IMR-90 (cell line): ENCODE measurements around the gene CMIP. TPM values are rescaled to one million over a fixed set of nuclear protein-coding genes. Genes with fewer than 3 reads are reported as not detected.

Experiments used
- ATAC-seq: fragments of 200-7000 bp; cut with Tn5 transposase; 2 replicates; pipeline ENCODE4 v1.9.1; 2020; ENCODE audit warnings: low read depth, mild to moderate bottlenecking, moderate library complexity
- BruUV-seq: library from RNA; stranded (reverse); fragments of 400-500 nt; replicated peaks from 2 replicates; lab custom pipeline; 2021; lab: Mats Ljungman, UMichigan
- CTCF ChIA-PET: fragments of 300-600 bp; formaldehyde crosslinking; extraction: SDS; loops from one replicate; lab custom pipeline; 2021; ENCODE audit warnings: antibody characterized with exemption; lab: Yijun Ruan, JAX
- POLR2A ChIA-PET: fragments of 300-600 bp; sonication (Branson Sonifier 250); formaldehyde crosslinking; loops from one replicate; lab custom pipeline; 2022; ENCODE audit warnings: antibody characterized with exemption; ENCODE audit not compliant: unreplicated experiment; lab: Charles Lee
- DNase-seq: peaks from one replicate; pipeline ENCODE4 v3.0.0; 2013
- H2AFZ ChIP-seq: replicated peaks from 2 replicates; pipeline ENCODE3; 2013; ENCODE audit warnings: low read length, mild to moderate bottlenecking; ENCODE audit not compliant: poor library complexity
- H2AK5ac ChIP-seq: 2 replicates; pipeline ENCODE4 v1.6.1; 2013; ENCODE audit warnings: low read depth, low read length, inconsistent platforms
- H2AK9ac ChIP-seq: replicated peaks from 2 replicates; pipeline ENCODE3; 2013; ENCODE audit warnings: mild to moderate bottlenecking, low read depth, low read length, moderate library complexity; ENCODE audit not compliant: poor library complexity
- H2BK120ac ChIP-seq: 2 replicates; pipeline ENCODE4 v1.6.1; 2013; ENCODE audit warnings: low read depth, low read length, inconsistent platforms
- H2BK15ac ChIP-seq: 3 replicates; pipeline ENCODE4 v1.6.1; 2013; ENCODE audit warnings: low read depth, low read length, inconsistent platforms
- H2BK20ac ChIP-seq: 2 replicates; pipeline ENCODE4 v1.6.1; 2013; ENCODE audit warnings: low read depth, mild to moderate bottlenecking, inconsistent platforms, low read length, moderate library complexity
- H2BK5ac ChIP-seq: 2 replicates; pipeline ENCODE4 v1.6.1; 2013; ENCODE audit warnings: mild to moderate bottlenecking, low read depth, low read length, inconsistent platforms; ENCODE audit not compliant: poor library complexity, severe bottlenecking
- H3K14ac ChIP-seq: replicated peaks from 2 replicates; pipeline ENCODE4 v1.6.1; 2013; ENCODE audit warnings: low read depth, low read length, inconsistent platforms
- H3K18ac ChIP-seq: 2 replicates; pipeline ENCODE4 v1.6.1; 2013; ENCODE audit warnings: low read depth, low read length, control low read depth
- H3K23ac ChIP-seq: 2 replicates; pipeline ENCODE4 v1.6.1; 2013; ENCODE audit warnings: low read depth, low read length, inconsistent platforms
- H3K27ac ChIP-seq: 2 replicates; pipeline ENCODE4 v1.5.1; 2013; ENCODE audit warnings: mild to moderate bottlenecking, control low read depth, low read length; ENCODE audit not compliant: insufficient read depth
- H3K27me3 ChIP-seq: 2 replicates; pipeline ENCODE4 v1.6.1; 2013; ENCODE audit warnings: low read length; ENCODE audit not compliant: control insufficient read depth, insufficient read depth
- H3K36me3 ChIP-seq: 2 replicates; pipeline ENCODE4 v1.6.1; 2013; ENCODE audit warnings: low read length, mixed read lengths; ENCODE audit not compliant: control insufficient read depth, insufficient read depth
- H3K4ac ChIP-seq: 2 replicates; pipeline ENCODE4 v1.6.1; 2013; ENCODE audit warnings: low read depth, low read length, inconsistent platforms
- H3K4me1 ChIP-seq: 2 replicates; pipeline ENCODE4 v1.6.1; 2013; ENCODE audit warnings: low read length, mixed read lengths; ENCODE audit not compliant: control insufficient read depth, insufficient read depth
- H3K4me2 ChIP-seq: 2 replicates; pipeline ENCODE4 v1.6.1; 2013; ENCODE audit warnings: low read depth, mild to moderate bottlenecking, control low read depth, low read length, moderate library complexity
- H3K4me3 ChIP-seq: 2 replicates; pipeline ENCODE4 v1.5.1; 2013; ENCODE audit warnings: low read depth, mild to moderate bottlenecking, control low read depth, low read length, moderate library complexity; ENCODE audit not compliant: insufficient read depth
- H3K56ac ChIP-seq: 2 replicates; pipeline ENCODE4 v1.6.1; 2013; ENCODE audit warnings: low read length, inconsistent platforms; ENCODE audit not compliant: insufficient read depth; ENCODE audit errors: extremely low read depth
- H3K79me1 ChIP-seq, 2 experiments: 2 replicates each; pipeline ENCODE4 v1.6.1; 2013; ENCODE audit warnings: low read length in 2 of 2, inconsistent platforms in 1 of 2, low read depth in 1 of 2
- H3K9ac ChIP-seq: 2 replicates; pipeline ENCODE4 v1.6.1; 2013; ENCODE audit warnings: low read depth, low read length, control low read depth
- H3K9me1 ChIP-seq: 2 replicates; pipeline ENCODE4 v1.6.1; 2013; ENCODE audit warnings: low read length, inconsistent platforms; ENCODE audit not compliant: insufficient read depth
- H3K9me3 ChIP-seq: 2 replicates; pipeline ENCODE4 v1.6.1; 2013; ENCODE audit warnings: low read length; ENCODE audit not compliant: control insufficient read depth, insufficient read depth
- H4K20me1 ChIP-seq: 2 replicates; pipeline ENCODE4 v1.6.1; 2013; ENCODE audit warnings: low read length, inconsistent platforms; ENCODE audit not compliant: insufficient read depth
- H4K5ac ChIP-seq: 2 replicates; pipeline ENCODE4 v1.6.1; 2013; ENCODE audit warnings: mild to moderate bottlenecking, low read depth, low read length, control low read depth
- H4K8ac ChIP-seq, 2 experiments: 2 replicates each; pipeline ENCODE4 v1.6.1; 2013; ENCODE audit warnings: low read depth in 2 of 2, low read length in 2 of 2, control low read depth in 1 of 2, inconsistent platforms in 1 of 2
- H4K91ac ChIP-seq: 2 replicates; pipeline ENCODE4 v1.6.1; 2013; ENCODE audit warnings: low read depth, low read length, inconsistent platforms; ENCODE audit not compliant: insufficient read depth
- CEBPB ChIP-seq: IDR thresholded peaks from 2 replicates; pipeline ENCODE4 v1.6.1; 2012; ENCODE audit warnings: low read depth, low read length, improper control_type of control experiment
- MAZ ChIP-seq: IDR thresholded peaks from 2 replicates; pipeline ENCODE4 v1.6.1; 2012; ENCODE audit warnings: low read depth, mild to moderate bottlenecking, low read length, improper control_type of control experiment, moderate library complexity, borderline replicate concordance
- SMC3 ChIP-seq: fragments of 150-350 bp; IDR thresholded peaks from 2 replicates; pipeline ENCODE4 v1.6.1; 2016; ENCODE audit warnings: low read depth, mild to moderate bottlenecking, antibody characterized with exemption, low read length, moderate library complexity
- USF2 ChIP-seq: fragments of 150-350 bp; IDR thresholded peaks from 2 replicates; pipeline ENCODE4 v1.6.1; 2017; ENCODE audit warnings: mild to moderate bottlenecking, antibody characterized with exemption, low read length, low read depth
- WGBS, 2 experiments: methylation state at CpG; one replicate each; pipeline versions ENCODE4 v1.1.5 to v1.1.7; 2013; ENCODE audit warnings: missing lambda C conversion rate in 2 of 2; ENCODE audit not compliant: insufficient read length in 1 of 2; ENCODE audit errors: extremely low coverage in 2 of 2; 5-methylcytosine and 5-hydroxymethylcytosine counted together
- dilution Hi-C: fragments of 300-500 bp; cut with HindIII; formaldehyde crosslinking; loops from one replicate; pipeline ENCODE4 v1.14.3; 2018; ENCODE audit warnings: low sequenced_read_pairs; ENCODE audit not compliant: unreplicated experiment
- in situ Hi-C: fragments of 300-500 bp; cut with MboI; formaldehyde crosslinking; loops from 3 replicates; pipeline ENCODE4 v1.14.3; 2019; ENCODE audit warnings: low sequenced_read_pairs, inconsistent platforms, mixed read lengths
- intact Hi-C: fragments of 100-400 bp; cut with micrococcal nuclease; formaldehyde crosslinking; loops from 2 replicates; pipeline ENCODE4 v1.10.0; 2022
- polyA plus RNA-seq, 3 experiments: library from polyadenylated mRNA; depleted of rRNA; stranded (reverse); fragments of >200 nt; gene quantifications; 2 replicates each; pipeline ENCODE4 v1.2.3, GENCODE V29; 2012; ENCODE audit warnings: low replicate concordance in 1 of 3
- total RNA-seq: library from RNA; depleted of rRNA; stranded (reverse); fragments of >200 nt; gene quantifications from 2 replicates; pipeline ENCODE4 v1.2.3, GENCODE V29; 2012

CMIP gene
- total and polyA plus RNA-seq, 2 of the 4 experiments (the other 2 are of a cell fraction) = 3.2 to 11.6 TPM

- WGBS, 2 experiments = 93% methylated on average over 11 of the region's 23 CpGs; no CpG with 5 or more reads in 1 of the 2 experiments
- Histone ChIP-seq H3K9me3 (no peaks in the 10 kb centered on the region), H3K79me1 (peaks cover 61 to 94% of the 10 kb centered on the region in 2 experiments), H4K8ac (no peak overlapping the region; a peak in 1 of 4 replicates), H4K20me1 (peaks cover 86% of the 10 kb centered on the region), H3K4ac (no peak overlapping the region; the same call in 1 of the 2 replicates), H3K9ac (no peak overlapping the region), H2BK5ac (no peak overlapping the region), H3K14ac (no peak overlapping the region), H2AK5ac (no peak overlapping the region), H2AFZ (no peak overlapping the region), H3K27ac (no peak overlapping the region), H3K4me3 (no peak overlapping the region), H3K36me3 (peaks cover 11% of the 10 kb centered on the region), H2BK20ac (no peak overlapping the region), H3K23ac (no peak overlapping the region), H2BK15ac (no peak overlapping the region), H3K4me1 (peaks cover 8% of the 10 kb centered on the region), H3K9me1 (peaks cover 13% of the 10 kb centered on the region), H3K4me2 (no peak overlapping the region), H2BK120ac (no peak overlapping the region), H4K5ac (no peak overlapping the region), H3K18ac (no peak overlapping the region), H3K56ac (no peak overlapping the region), H3K27me3 (no peaks in the 10 kb centered on the region), H2AK9ac (no peak overlapping the region), H4K91ac (no peak overlapping the region)
- in situ Hi-C loops (no loop called here), dilution Hi-C loops (no loop called here), intact Hi-C loops (no loop called here)
- no peak for TF ChIP-seq CEBPB
- no peak for TF ChIP-seq USF2
- no peak for TF ChIP-seq SMC3
- no peak for TF ChIP-seq MAZ
- DNase-seq (no peak), ATAC-seq (no peak)
- BruUV-seq = no TSS peak
- ChIA-PET POLR2A (no interaction called here), CTCF (no interaction called here)
These were observed 12.1 kb downstream of the CMIP start for GRCh38 chr16:81456523-81457325.
